ENCODE measurements around the gene UXS1. TPM values are rescaled to one million over a fixed set of nuclear protein-coding genes. Genes with fewer than 3 reads are reported as not detected.

Gene UXS1
- total and polyA plus RNA-seq, 9 of the 15 experiments (the other 6 are each of a cell fraction or from before 2014, with no cell fraction given) = 5.8 to 25.8 (median 15.0) TPM

GRCh38 chr2:106065268-106065982, 128.7 kb downstream of the UXS1 start:
- BruUV-seq (replicated peaks) = no TSS peak
- Histone ChIP-seq H3K4me1 (replicated peaks in 1 of 2; ENCODE audit: control insufficient read depth in 2 of 2, insufficient read depth in 2 of 2, low read length in 2 of 2) (no peaks in the 10 kb centered on the region), H3K27me3 (ENCODE audit: control insufficient read depth in 2 of 2, insufficient read depth in 2 of 2, low read length in 2 of 2) (peaks cover 35 to 38% of the 10 kb centered on the region in 2 experiments), H4K20me1 (replicated peaks; ENCODE audit: control insufficient read depth, insufficient read depth, low read length) (no peaks in the 10 kb centered on the region), H3K4me2 (ENCODE audit: insufficient read depth, low read length) (no peak overlapping the region), H3K36me3 (ENCODE audit: control insufficient read depth, insufficient read depth, low read length) (no peaks in the 10 kb centered on the region), H3K9ac (ENCODE audit: insufficient read depth in 1 of 2, low read depth in 2 of 2, low read length in 2 of 2) (no peak overlapping the region), H3K4me3 (no peak overlapping the region), H3K9me3 (replicated peaks; ENCODE audit: control insufficient read depth, insufficient read depth, low read depth, low read length) (no peaks in the 10 kb centered on the region), H2AFZ (ENCODE audit: low read depth, low read length) (no peak overlapping the region), H3K79me2 (ENCODE audit: control insufficient read depth, insufficient read depth, low read length) (no peaks in the 10 kb centered on the region), H3K9me1 (ENCODE audit: control insufficient read depth, insufficient read depth, low read length) (no peaks in the 10 kb centered on the region), H3K27ac (ENCODE audit: extremely low read depth, low read depth, low read length) (no peak overlapping the region)
- intact Hi-C loops (cut with micrococcal nuclease) (no loop called here), in situ Hi-C loops (cut with MboI) (no loop called here)
- DNase-seq (ENCODE audit: extremely low read depth in 1 of 4, low spot score in 3 of 4) = no peak
- POLR2A ChIA-PET = no interaction called here
- FAIRE-seq = no peak
- CTCF ChIA-PET (ENCODE audit: low intra/inter-chr PET ratio) = no interaction called here
- WGBS (ENCODE audit: insufficient coverage, low coverage, missing lambda C conversion rate) = 2% methylated on average over 42 of the region's 68 CpGs
- no peak for ATAC-seq
- TF ChIP-seq DPF2 (IDR thresholded peaks at IDR 0.05) (no peak), HLTF (IDR thresholded peaks at IDR 0.05) (no peak), NFIC (IDR thresholded peaks at IDR 0.05) (no peak), E2F4 (CRISPR knock-in tag; IDR thresholded peaks at IDR 0.05; ENCODE audit: low read depth) (no peak), ZNF511 (CRISPR knock-in tag; IDR thresholded peaks at IDR 0.05) (no peak), ZNF449 (CRISPR knock-in tag; IDR thresholded peaks at IDR 0.05) (no peak), USF2 (CRISPR knock-in tag; IDR thresholded peaks at IDR 0.05) (no peak), NFIX (CRISPR knock-in tag; IDR thresholded peaks at IDR 0.05; ENCODE audit: low read depth) (no peak), MCM3 (IDR thresholded peaks at IDR 0.05) (no peak), ELF2 (CRISPR knock-in tag; IDR thresholded peaks at IDR 0.05) (no peak), ZSCAN29 (IDR thresholded peaks at IDR 0.05) (no peak), ZNF3 (CRISPR knock-in tag; IDR thresholded peaks at IDR 0.05) (no peak)
- TF ChIP-seq, protein P1, sequence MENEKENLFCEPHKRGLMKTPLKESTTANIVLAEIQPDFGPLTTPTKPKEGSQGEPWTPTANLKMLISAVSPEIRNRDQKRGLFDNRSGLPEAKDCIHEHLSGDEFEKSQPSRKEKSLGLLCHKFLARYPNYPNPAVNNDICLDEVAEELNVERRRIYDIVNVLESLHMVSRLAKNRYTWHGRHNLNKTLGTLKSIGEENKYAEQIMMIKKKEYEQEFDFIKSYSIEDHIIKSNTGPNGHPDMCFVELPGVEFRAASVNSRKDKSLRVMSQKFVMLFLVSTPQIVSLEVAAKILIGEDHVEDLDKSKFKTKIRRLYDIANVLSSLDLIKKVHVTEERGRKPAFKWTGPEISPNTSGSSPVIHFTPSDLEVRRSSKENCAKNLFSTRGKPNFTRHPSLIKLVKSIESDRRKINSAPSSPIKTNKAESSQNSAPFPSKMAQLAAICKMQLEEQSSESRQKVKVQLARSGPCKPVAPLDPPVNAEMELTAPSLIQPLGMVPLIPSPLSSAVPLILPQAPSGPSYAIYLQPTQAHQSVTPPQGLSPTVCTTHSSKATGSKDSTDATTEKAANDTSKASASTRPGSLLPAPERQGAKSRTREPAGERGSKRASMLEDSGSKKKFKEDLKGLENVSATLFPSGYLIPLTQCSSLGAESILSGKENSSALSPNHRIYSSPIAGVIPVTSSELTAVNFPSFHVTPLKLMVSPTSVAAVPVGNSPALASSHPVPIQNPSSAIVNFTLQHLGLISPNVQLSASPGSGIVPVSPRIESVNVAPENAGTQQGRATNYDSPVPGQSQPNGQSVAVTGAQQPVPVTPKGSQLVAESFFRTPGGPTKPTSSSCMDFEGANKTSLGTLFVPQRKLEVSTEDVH (IDR thresholded peaks at IDR 0.05; ENCODE audit: low read depth, partially characterized antibody) = no peak
- TF ChIP-seq, protein P2, sequence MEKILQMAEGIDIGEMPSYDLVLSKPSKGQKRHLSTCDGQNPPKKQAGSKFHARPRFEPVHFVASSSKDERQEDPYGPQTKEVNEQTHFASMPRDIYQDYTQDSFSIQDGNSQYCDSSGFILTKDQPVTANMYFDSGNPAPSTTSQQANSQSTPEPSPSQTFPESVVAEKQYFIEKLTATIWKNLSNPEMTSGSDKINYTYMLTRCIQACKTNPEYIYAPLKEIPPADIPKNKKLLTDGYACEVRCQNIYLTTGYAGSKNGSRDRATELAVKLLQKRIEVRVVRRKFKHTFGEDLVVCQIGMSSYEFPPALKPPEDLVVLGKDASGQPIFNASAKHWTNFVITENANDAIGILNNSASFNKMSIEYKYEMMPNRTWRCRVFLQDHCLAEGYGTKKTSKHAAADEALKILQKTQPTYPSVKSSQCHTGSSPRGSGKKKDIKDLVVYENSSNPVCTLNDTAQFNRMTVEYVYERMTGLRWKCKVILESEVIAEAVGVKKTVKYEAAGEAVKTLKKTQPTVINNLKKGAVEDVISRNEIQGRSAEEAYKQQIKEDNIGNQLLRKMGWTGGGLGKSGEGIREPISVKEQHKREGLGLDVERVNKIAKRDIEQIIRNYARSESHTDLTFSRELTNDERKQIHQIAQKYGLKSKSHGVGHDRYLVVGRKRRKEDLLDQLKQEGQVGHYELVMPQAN (IDR thresholded peaks at IDR 0.05; ENCODE audit: borderline replicate concordance) = no peak

All from K562 (cell line).